HEK293 (cell line): ENCODE measurements around the gene OR52I2.

ENCODE experiments used
- CTCF ChIA-PET: fragments of 350-600 bp; formaldehyde crosslinking; extraction: SDS; loops from one replicate; lab custom pipeline; 2021; ENCODE audit warnings: antibody characterized with exemption; lab: Yijun Ruan, JAX
- POLR2A ChIA-PET: fragments of 300-600 bp; formaldehyde crosslinking; extraction: SDS; loops from one replicate; lab custom pipeline; 2020; ENCODE audit warnings: antibody characterized with exemption, inconsistent platforms; lab: Yijun Ruan, JAX
- H3K27ac ChIP-seq: fragments of 200-500 bp; sonication (Bioruptor generic); 2 replicates; pipeline ENCODE4 v1.5.1; 2014; ENCODE audit warnings: low read depth, low read length, control low read depth, inconsistent platforms; ENCODE audit errors: extremely low read depth
- H3K36me3 ChIP-seq, 2 experiments: fragments of 200-500 bp in 1 of 2; sonication (Bioruptor generic) in 1 of 2; 1 replicate in 1 of 2; 2 replicates in 1 of 2; pipeline ENCODE4 v1.5.1; 2014 to 2017; ENCODE audit warnings: inconsistent platforms in 2 of 2, low read length in 2 of 2; ENCODE audit not compliant: control insufficient read depth in 2 of 2, insufficient read depth in 1 of 2
- H3K4me1 ChIP-seq: fragments of 200-500 bp; sonication (Bioruptor generic); 2 replicates; pipeline ENCODE4 v1.5.1; 2014; ENCODE audit warnings: mild to moderate bottlenecking, low read length, inconsistent platforms; ENCODE audit not compliant: control insufficient read depth, insufficient read depth
- H3K4me3 ChIP-seq: 2 replicates; pipeline ENCODE4 v1.5.1; 2011; ENCODE audit warnings: low read depth, mild to moderate bottlenecking, control low read depth, low read length, moderate library complexity
- H3K9me3 ChIP-seq: fragments of 200-500 bp; sonication (Bioruptor generic); 2 replicates; pipeline ENCODE4 v1.5.1; 2014; ENCODE audit warnings: low read depth, low read length, inconsistent platforms; ENCODE audit not compliant: control insufficient read depth, insufficient read depth
- BCL11A ChIP-seq: fragments of 450-650 bp; formaldehyde crosslinking; IDR thresholded peaks from 2 replicates; pipeline ENCODE4 v1.5.1; 2016; ENCODE audit warnings: low read depth, missing biosample characterization, missing genetic modification characterization
- KLF10 ChIP-seq: fragments of 450-650 bp; IDR thresholded peaks from 2 replicates; pipeline ENCODE4 v1.5.1; 2018; ENCODE audit warnings: missing biosample characterization, mild to moderate bottlenecking, missing genetic modification characterization
- KLF9 ChIP-seq: fragments of 450-650 bp; formaldehyde crosslinking; IDR thresholded peaks from 2 replicates; pipeline ENCODE4 v1.5.1; 2016; ENCODE audit warnings: missing biosample characterization, missing genetic modification characterization, low read depth
- ZBTB1 ChIP-seq: fragments of 450-650 bp; formaldehyde crosslinking; IDR thresholded peaks from 2 replicates; pipeline ENCODE4 v1.5.1; 2016; ENCODE audit warnings: missing biosample characterization, missing genetic modification characterization
- ZBTB48 ChIP-seq: fragments of 450-650 bp; formaldehyde crosslinking; IDR thresholded peaks from 2 replicates; pipeline ENCODE4 v1.5.1; 2016; ENCODE audit warnings: missing biosample characterization, missing genetic modification characterization
- ZNF114 ChIP-seq: fragments of 450-650 bp; formaldehyde crosslinking; IDR thresholded peaks from 2 replicates; pipeline ENCODE4 v1.5.0; 2017; ENCODE audit warnings: missing biosample characterization, missing genetic modification characterization
- ZNF133 ChIP-seq: fragments of 450-650 bp; formaldehyde crosslinking; IDR thresholded peaks from 2 replicates; pipeline ENCODE4 v1.5.1; 2016; ENCODE audit warnings: missing biosample characterization, missing genetic modification characterization
- ZNF184 ChIP-seq: fragments of 450-650 bp; IDR thresholded peaks from 2 replicates; pipeline ENCODE4 v1.5.1; 2018; ENCODE audit warnings: missing biosample characterization, mild to moderate bottlenecking, missing genetic modification characterization
- ZNF324 ChIP-seq: fragments of 450-650 bp; formaldehyde crosslinking; IDR thresholded peaks from 2 replicates; pipeline ENCODE4 v1.5.1; 2016; ENCODE audit warnings: missing biosample characterization, missing genetic modification characterization
- ZNF350 ChIP-seq: fragments of 450-650 bp; formaldehyde crosslinking; IDR thresholded peaks from 2 replicates; pipeline ENCODE4 v1.5.0; 2017; ENCODE audit warnings: missing biosample characterization, mild to moderate bottlenecking, missing genetic modification characterization
- ZNF366 ChIP-seq: fragments of 450-650 bp; formaldehyde crosslinking; conservative IDR thresholded peaks from 2 replicates; pipeline ENCODE4 v1.5.1; 2016; ENCODE audit warnings: missing biosample characterization, missing genetic modification characterization
- ZNF394 ChIP-seq: fragments of 450-650 bp; formaldehyde crosslinking; IDR thresholded peaks from 2 replicates; pipeline ENCODE4 v1.5.1; 2016; ENCODE audit warnings: missing biosample characterization, missing genetic modification characterization, mild to moderate bottlenecking, moderate library complexity, borderline replicate concordance
- ZNF423 ChIP-seq: fragments of 450-650 bp; formaldehyde crosslinking; IDR thresholded peaks from 2 replicates; pipeline ENCODE4 v1.5.1; 2016; ENCODE audit warnings: missing biosample characterization, missing genetic modification characterization
- ZNF571 ChIP-seq: fragments of 450-650 bp; formaldehyde crosslinking; IDR thresholded peaks from 2 replicates; pipeline ENCODE4 v1.5.0; 2017; ENCODE audit warnings: missing biosample characterization, missing genetic modification characterization
- ZNF660 ChIP-seq: fragments of 450-650 bp; IDR thresholded peaks from 2 replicates; pipeline ENCODE4 v1.5.1; 2018; ENCODE audit warnings: missing biosample characterization, mild to moderate bottlenecking, missing genetic modification characterization
- ZNF707 ChIP-seq: fragments of 450-650 bp; formaldehyde crosslinking; IDR thresholded peaks from 2 replicates; pipeline ENCODE4 v1.5.1; 2016; ENCODE audit warnings: missing biosample characterization, missing genetic modification characterization
- TF ChIP-seq, protein P1 (sequence below): fragments of 450-650 bp; formaldehyde crosslinking; IDR thresholded peaks from 2 replicates; pipeline ENCODE4 v1.5.1; 2016; ENCODE audit warnings: missing biosample characterization, missing genetic modification characterization
- TF ChIP-seq, protein P2 (sequence below): fragments of 450-650 bp; formaldehyde crosslinking; IDR thresholded peaks from 2 replicates; pipeline ENCODE4 v1.5.1; 2017; ENCODE audit warnings: missing biosample characterization, missing genetic modification characterization
- TF ChIP-seq, protein P3 (sequence below): fragments of 450-650 bp; formaldehyde crosslinking; conservative IDR thresholded peaks from 2 replicates; pipeline ENCODE4 v1.5.1; 2016; ENCODE audit warnings: low read depth, missing biosample characterization, missing genetic modification characterization
- TF ChIP-seq, protein P4 (sequence below): fragments of 450-650 bp; formaldehyde crosslinking; IDR thresholded peaks from 2 replicates; pipeline ENCODE4 v1.5.1; 2016; ENCODE audit warnings: missing biosample characterization, missing genetic modification characterization
- TF ChIP-seq, protein P5 (sequence below): fragments of 450-650 bp; formaldehyde crosslinking; IDR thresholded peaks from 2 replicates; pipeline ENCODE4 v1.5.1; 2016; ENCODE audit warnings: missing biosample characterization, missing genetic modification characterization
- TF ChIP-seq, protein P6 (sequence below): fragments of 450-650 bp; formaldehyde crosslinking; IDR thresholded peaks from 2 replicates; pipeline ENCODE4 v1.5.1; 2017; ENCODE audit warnings: missing biosample characterization, missing genetic modification characterization

Gene OR52I2

DNA sequence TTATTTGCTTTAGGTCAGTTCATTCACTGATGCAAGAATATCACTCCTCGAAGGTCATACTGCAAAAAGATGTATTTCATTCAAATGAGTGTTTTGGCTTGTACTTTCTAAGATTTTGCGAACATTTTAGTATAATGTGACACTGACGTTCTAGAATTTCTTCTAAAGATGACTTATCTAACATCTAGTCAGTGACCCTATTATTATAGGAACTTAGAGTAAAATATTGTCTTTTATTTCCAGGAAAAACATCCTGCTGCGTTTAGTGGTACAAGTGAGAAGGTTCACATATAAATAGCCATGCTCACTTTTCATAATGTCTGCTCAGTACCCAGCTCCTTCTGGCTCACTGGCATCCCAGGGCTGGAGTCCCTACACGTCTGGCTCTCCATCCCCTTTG lies 36.7 kb upstream of the OR52I2 start, which contains the start of gene OR52M1 (continued):
- TF ChIP-seq, protein P1, sequence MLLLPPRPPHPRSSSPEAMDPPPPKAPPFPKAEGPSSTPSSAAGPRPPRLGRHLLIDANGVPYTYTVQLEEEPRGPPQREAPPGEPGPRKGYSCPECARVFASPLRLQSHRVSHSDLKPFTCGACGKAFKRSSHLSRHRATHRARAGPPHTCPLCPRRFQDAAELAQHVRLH (tag by site-specific recombination) = no peak
- TF ChIP-seq, protein P2, sequence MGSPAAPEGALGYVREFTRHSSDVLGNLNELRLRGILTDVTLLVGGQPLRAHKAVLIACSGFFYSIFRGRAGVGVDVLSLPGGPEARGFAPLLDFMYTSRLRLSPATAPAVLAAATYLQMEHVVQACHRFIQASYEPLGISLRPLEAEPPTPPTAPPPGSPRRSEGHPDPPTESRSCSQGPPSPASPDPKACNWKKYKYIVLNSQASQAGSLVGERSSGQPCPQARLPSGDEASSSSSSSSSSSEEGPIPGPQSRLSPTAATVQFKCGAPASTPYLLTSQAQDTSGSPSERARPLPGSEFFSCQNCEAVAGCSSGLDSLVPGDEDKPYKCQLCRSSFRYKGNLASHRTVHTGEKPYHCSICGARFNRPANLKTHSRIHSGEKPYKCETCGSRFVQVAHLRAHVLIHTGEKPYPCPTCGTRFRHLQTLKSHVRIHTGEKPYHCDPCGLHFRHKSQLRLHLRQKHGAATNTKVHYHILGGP (tag by site-specific recombination) = no peak
- TF ChIP-seq ZNF114 (tag by site-specific recombination) = no peak
- TF ChIP-seq, protein P3, sequence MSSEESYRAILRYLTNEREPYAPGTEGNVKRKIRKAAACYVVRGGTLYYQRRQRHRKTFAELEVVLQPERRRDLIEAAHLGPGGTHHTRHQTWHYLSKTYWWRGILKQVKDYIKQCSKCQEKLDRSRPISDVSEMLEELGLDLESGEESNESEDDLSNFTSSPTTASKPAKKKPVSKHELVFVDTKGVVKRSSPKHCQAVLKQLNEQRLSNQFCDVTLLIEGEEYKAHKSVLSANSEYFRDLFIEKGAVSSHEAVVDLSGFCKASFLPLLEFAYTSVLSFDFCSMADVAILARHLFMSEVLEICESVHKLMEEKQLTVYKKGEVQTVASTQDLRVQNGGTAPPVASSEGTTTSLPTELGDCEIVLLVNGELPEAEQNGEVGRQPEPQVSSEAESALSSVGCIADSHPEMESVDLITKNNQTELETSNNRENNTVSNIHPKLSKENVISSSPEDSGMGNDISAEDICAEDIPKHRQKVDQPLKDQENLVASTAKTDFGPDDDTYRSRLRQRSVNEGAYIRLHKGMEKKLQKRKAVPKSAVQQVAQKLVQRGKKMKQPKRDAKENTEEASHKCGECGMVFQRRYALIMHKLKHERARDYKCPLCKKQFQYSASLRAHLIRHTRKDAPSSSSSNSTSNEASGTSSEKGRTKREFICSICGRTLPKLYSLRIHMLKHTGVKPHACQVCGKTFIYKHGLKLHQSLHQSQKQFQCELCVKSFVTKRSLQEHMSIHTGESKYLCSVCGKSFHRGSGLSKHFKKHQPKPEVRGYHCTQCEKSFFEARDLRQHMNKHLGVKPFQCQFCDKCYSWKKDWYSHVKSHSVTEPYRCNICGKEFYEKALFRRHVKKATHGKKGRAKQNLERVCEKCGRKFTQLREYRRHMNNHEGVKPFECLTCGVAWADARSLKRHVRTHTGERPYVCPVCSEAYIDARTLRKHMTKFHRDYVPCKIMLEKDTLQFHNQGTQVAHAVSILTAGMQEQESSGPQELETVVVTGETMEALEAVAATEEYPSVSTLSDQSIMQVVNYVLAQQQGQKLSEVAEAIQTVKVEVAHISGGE (tag by site-specific recombination) = no peak
- no peak for TF ChIP-seq KLF10 (tag by site-specific recombination)

DNA sequence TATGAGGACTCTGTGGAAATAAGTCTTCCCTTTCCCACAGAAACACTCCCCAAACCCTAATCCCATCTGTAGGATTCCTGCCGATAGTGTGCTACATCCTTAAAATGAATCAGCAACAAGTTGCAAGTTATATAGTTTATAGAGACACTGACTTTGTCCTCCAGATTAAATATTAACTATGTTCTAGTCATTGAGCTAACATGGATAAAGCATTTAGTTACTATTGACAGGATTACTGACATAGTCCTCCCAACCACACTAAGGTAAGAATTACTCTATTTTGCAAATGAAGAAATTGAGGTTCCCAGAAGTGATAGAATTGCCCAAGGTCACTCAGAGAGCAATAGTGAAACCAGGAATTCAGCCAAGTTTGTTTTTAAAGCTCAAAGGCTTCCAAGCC lies 34.7 kb upstream of the OR52I2 start:
- H3K9me3 ChIP-seq = no peaks in the 10 kb centered on the region
- POLR2A ChIA-PET = no interaction called here
- TF ChIP-seq BCL11A (tag by site-specific recombination) = no peak
- TF ChIP-seq ZNF350 (tag by site-specific recombination) = no peak
- no peak for TF ChIP-seq ZNF571
- TF ChIP-seq ZBTB48 (tag by site-specific recombination) = no peak
- TF ChIP-seq, protein P4, sequence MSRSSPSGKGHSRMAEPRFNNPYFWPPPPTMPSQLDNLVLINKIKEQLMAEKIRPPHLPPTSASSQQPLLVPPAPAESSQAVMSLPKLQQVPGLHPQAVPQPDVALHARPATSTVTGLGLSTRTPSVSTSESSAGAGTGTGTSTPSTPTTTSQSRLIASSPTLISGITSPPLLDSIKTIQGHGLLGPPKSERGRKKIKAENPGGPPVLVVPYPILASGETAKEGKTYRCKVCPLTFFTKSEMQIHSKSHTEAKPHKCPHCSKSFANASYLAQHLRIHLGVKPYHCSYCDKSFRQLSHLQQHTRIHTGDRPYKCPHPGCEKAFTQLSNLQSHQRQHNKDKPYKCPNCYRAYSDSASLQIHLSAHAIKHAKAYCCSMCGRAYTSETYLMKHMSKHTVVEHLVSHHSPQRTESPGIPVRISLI (tag by site-specific recombination) = no peak
- no peak for TF ChIP-seq ZNF707 (tag by site-specific recombination)
- no peak for TF ChIP-seq ZNF394 (tag by site-specific recombination)
- no peak for TF ChIP-seq ZBTB1 (tag by site-specific recombination)
- no peak for TF ChIP-seq ZNF660
- TF ChIP-seq, protein P5, sequence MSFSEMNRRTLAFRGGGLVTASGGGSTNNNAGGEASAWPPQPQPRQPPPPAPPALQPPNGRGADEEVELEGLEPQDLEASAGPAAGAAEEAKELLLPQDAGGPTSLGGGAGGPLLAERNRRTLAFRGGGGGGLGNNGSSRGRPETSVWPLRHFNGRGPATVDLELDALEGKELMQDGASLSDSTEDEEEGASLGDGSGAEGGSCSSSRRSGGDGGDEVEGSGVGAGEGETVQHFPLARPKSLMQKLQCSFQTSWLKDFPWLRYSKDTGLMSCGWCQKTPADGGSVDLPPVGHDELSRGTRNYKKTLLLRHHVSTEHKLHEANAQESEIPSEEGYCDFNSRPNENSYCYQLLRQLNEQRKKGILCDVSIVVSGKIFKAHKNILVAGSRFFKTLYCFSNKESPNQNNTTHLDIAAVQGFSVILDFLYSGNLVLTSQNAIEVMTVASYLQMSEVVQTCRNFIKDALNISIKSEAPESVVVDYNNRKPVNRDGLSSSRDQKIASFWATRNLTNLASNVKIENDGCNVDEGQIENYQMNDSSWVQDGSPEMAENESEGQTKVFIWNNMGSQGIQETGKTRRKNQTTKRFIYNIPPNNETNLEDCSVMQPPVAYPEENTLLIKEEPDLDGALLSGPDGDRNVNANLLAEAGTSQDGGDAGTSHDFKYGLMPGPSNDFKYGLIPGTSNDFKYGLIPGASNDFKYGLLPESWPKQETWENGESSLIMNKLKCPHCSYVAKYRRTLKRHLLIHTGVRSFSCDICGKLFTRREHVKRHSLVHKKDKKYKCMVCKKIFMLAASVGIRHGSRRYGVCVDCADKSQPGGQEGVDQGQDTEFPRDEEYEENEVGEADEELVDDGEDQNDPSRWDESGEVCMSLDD (tag by site-specific recombination) = no peak
- no peak for TF ChIP-seq KLF9
- TF ChIP-seq ZNF324 = no peak
- TF ChIP-seq ZNF184 = no peak
- no peak for TF ChIP-seq ZNF133
- TF ChIP-seq ZNF423 (tag by site-specific recombination) = no peak
- TF ChIP-seq ZNF366 = no peak
- TF ChIP-seq, protein P6, sequence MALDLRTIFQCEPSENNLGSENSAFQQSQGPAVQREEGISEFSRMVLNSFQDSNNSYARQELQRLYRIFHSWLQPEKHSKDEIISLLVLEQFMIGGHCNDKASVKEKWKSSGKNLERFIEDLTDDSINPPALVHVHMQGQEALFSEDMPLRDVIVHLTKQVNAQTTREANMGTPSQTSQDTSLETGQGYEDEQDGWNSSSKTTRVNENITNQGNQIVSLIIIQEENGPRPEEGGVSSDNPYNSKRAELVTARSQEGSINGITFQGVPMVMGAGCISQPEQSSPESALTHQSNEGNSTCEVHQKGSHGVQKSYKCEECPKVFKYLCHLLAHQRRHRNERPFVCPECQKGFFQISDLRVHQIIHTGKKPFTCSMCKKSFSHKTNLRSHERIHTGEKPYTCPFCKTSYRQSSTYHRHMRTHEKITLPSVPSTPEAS (tag by site-specific recombination) = no peak
- no peak overlapping the region for H3K4me3 ChIP-seq
- H3K27ac ChIP-seq = no peak overlapping the region
- CTCF ChIA-PET = interaction anchor here (1.0 to 2.9 kb wide), 3 partner anchors 359 to 422 kb away, joined by 3 to 18 read pairs (median 5); no protein-coding TSS in a partner anchor
- H3K36me3 ChIP-seq = no peaks in the 10 kb centered on the region
- no peaks in the 10 kb centered on the region for H3K4me1 ChIP-seq
